ENCODE results near the gene ZPR1. TPM values are rescaled to one million over a fixed set of nuclear protein-coding genes. Genes with fewer than 3 reads are reported as not detected.
"Not testable (repeated sequence)": the region's sequence is repeated elsewhere in the genome, so short reads cannot be mapped to it uniquely, and the experiment has no call there.

Gene ZPR1
- total RNA-seq, 1 experiment from 2014 or later = 89.5 TPM

- H2AFZ ChIP-seq (ENCODE audit: low read length) = peak overlapping the region; percentile 98
- H3K4me2 ChIP-seq (ENCODE audit: low read length) = peak overlapping the region; percentile 94
- H3F3A ChIP-seq (ENCODE audit: low read length, unreplicated experiment) = peaks cover 6% of the 10 kb centered on the region
- peak overlapping the region; percentile 97 for H3K9ac ChIP-seq (ENCODE audit: low read length)
- ChIA-PET CTCF (no interaction called here), POLR2A (ENCODE audit: unreplicated experiment) (no interaction called here)
- intact Hi-C loops (cut with micrococcal nuclease) = loop anchor here (5.0 kb wide), 3 partner anchors 65 to 335 kb away; partner anchors contain the start of gene APOA1
- no peaks in the 10 kb centered on the region for H3K27me3 ChIP-seq (ENCODE audit: low read length)
- peaks cover 23% of the 10 kb centered on the region for H3K4me1 ChIP-seq (ENCODE audit: insufficient read depth, low read length)
- peaks cover 21% of the 10 kb centered on the region for H3K36me3 ChIP-seq (ENCODE audit: low read depth, low read length)
- peak overlapping the region; percentile 98 for H3K4me3 ChIP-seq (ENCODE audit: low read length)
- no peaks in the 10 kb centered on the region for H3K9me2 ChIP-seq (replicated peaks; ENCODE audit: low read length)
- H3K79me2 ChIP-seq (ENCODE audit: low read length) = peaks cover 22% of the 10 kb centered on the region
- peak overlapping the region; percentile 75 for H3K27ac ChIP-seq (ENCODE audit: low read length)
- H3K9me3 ChIP-seq (ENCODE audit: low read length) = no peaks in the 10 kb centered on the region
- DNase-seq (no peak), ATAC-seq (no peak)
- TF ChIP-seq EZH2 (IDR thresholded peaks at IDR 0.05; ENCODE audit: low read length, unreplicated experiment) = no peak
- TF ChIP-seq EZH2phosphoT487 (IDR thresholded peaks at IDR 0.05; ENCODE audit: borderline replicate concordance, low read length) = no peak
- TF ChIP-seq, protein P1, sequence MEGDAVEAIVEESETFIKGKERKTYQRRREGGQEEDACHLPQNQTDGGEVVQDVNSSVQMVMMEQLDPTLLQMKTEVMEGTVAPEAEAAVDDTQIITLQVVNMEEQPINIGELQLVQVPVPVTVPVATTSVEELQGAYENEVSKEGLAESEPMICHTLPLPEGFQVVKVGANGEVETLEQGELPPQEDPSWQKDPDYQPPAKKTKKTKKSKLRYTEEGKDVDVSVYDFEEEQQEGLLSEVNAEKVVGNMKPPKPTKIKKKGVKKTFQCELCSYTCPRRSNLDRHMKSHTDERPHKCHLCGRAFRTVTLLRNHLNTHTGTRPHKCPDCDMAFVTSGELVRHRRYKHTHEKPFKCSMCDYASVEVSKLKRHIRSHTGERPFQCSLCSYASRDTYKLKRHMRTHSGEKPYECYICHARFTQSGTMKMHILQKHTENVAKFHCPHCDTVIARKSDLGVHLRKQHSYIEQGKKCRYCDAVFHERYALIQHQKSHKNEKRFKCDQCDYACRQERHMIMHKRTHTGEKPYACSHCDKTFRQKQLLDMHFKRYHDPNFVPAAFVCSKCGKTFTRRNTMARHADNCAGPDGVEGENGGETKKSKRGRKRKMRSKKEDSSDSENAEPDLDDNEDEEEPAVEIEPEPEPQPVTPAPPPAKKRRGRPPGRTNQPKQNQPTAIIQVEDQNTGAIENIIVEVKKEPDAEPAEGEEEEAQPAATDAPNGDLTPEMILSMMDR (conservative IDR thresholded peaks at IDR 0.05; ENCODE audit: low read depth, low read length) = no peak
- TSS peak; percentile 63 for BruUV-seq (replicated peaks)
- H4K20me1 ChIP-seq (ENCODE audit: low read length) = no peaks in the 10 kb centered on the region
Measured at GRCh38 chr11:116771935-116772334, 15.9 kb downstream of the ZPR1 start.

- intact Hi-C loops (cut with micrococcal nuclease) = no loop called here
- Histone ChIP-seq H3K9ac (ENCODE audit: low read length) (no peak overlapping the region), H3K27me3 (ENCODE audit: low read length) (no peaks in the 10 kb centered on the region), H4K20me1 (ENCODE audit: low read length) (no peaks in the 10 kb centered on the region), H3K27ac (ENCODE audit: low read length) (no peak overlapping the region), H3K9me2 (replicated peaks; ENCODE audit: low read length) (no peaks in the 10 kb centered on the region), H3K4me2 (ENCODE audit: low read length) (no peak overlapping the region), H2AFZ (ENCODE audit: low read length) (no peak overlapping the region), H3K79me2 (ENCODE audit: low read length) (no peaks in the 10 kb centered on the region), H3K4me3 (ENCODE audit: low read length) (no peak overlapping the region), H3K4me1 (ENCODE audit: insufficient read depth, low read length) (no peaks in the 10 kb centered on the region), H3K36me3 (ENCODE audit: low read depth, low read length) (peaks cover 57% of the 10 kb centered on the region), H3K9me3 (ENCODE audit: low read length) (no peaks in the 10 kb centered on the region), H3F3A (ENCODE audit: low read length, unreplicated experiment) (no peaks in the 10 kb centered on the region)
- CTCF ChIA-PET = no interaction called here
- TF ChIP-seq EZH2 (IDR thresholded peaks at IDR 0.05; ENCODE audit: low read length, unreplicated experiment) = no peak
- no peak for TF ChIP-seq EZH2phosphoT487 (IDR thresholded peaks at IDR 0.05; ENCODE audit: borderline replicate concordance, low read length)
- TF ChIP-seq, protein P1 (conservative IDR thresholded peaks at IDR 0.05; ENCODE audit: low read depth, low read length) = no peak
- POLR2A ChIA-PET (ENCODE audit: unreplicated experiment) = no interaction called here
- BruUV-seq (replicated peaks) = no TSS peak
- ATAC-seq = no peak
- DNase-seq = no peak
Measured at GRCh38 chr11:116762132-116762531, 25.7 kb downstream of the ZPR1 start.

- H3K4me1 ChIP-seq (ENCODE audit: insufficient read depth, low read length); intact Hi-C loops (cut with micrococcal nuclease); H3K9me2 ChIP-seq (replicated peaks; ENCODE audit: low read length); H2AFZ ChIP-seq (ENCODE audit: low read length); H3K4me2 ChIP-seq (ENCODE audit: low read length); H3K79me2 ChIP-seq (ENCODE audit: low read length); H3K27me3 ChIP-seq (ENCODE audit: low read length); H3K9ac ChIP-seq (ENCODE audit: low read length); H3K9me3 ChIP-seq (ENCODE audit: low read length); H3K4me3 ChIP-seq (ENCODE audit: low read length); CTCF ChIA-PET; H3K27ac ChIP-seq (ENCODE audit: low read length); ATAC-seq; BruUV-seq (replicated peaks); H4K20me1 ChIP-seq (ENCODE audit: low read length); H3F3A ChIP-seq (ENCODE audit: low read length, unreplicated experiment); DNase-seq: not testable (repeated sequence)
- peaks cover 58% of the 10 kb centered on the region for H3K36me3 ChIP-seq (ENCODE audit: low read depth, low read length)
- POLR2A ChIA-PET (ENCODE audit: unreplicated experiment) = interaction anchor here (0.6 kb wide), 1 partner anchor 329 kb away, joined by 6 read pairs; no protein-coding TSS in a partner anchor
Measured at GRCh38 chr11:116756044-116756443, 31.8 kb downstream of the ZPR1 start.

Data from PC-3 (cell line).